H9 (cell line): ENCODE results near the gene RORC. TPM values are rescaled to one million over a fixed set of nuclear protein-coding genes. Genes with fewer than 3 reads are reported as not detected.
A peak's percentile ranks its signal among the peaks of the same experiment; 100 is the strongest.

Experiments used
- DNase-seq: peaks from one replicate; pipeline ENCODE4 v3.0.0-alpha.2; 2017
- H2AFZ ChIP-seq: one replicate; pipeline ENCODE4 v1.6.1; 2013; ENCODE audit warnings: mild to moderate bottlenecking, low read length, control low read depth, moderate library complexity
- H2AK5ac ChIP-seq: 2 replicates; pipeline ENCODE4 v1.6.1; 2013; ENCODE audit warnings: low read length, control low read depth, mixed read lengths; ENCODE audit not compliant: insufficient read length
- H2BK120ac ChIP-seq: one replicate; pipeline ENCODE4 v1.6.1; 2013; ENCODE audit warnings: low read depth, mild to moderate bottlenecking, low read length, control low read depth, inconsistent platforms; ENCODE audit not compliant: poor library complexity, severe bottlenecking
- H2BK12ac ChIP-seq: 2 replicates; pipeline ENCODE4 v1.6.1; 2013; ENCODE audit warnings: low read length, control low read depth, mixed read lengths, low read depth; ENCODE audit not compliant: insufficient read length
- H2BK15ac ChIP-seq: 2 replicates; pipeline ENCODE4 v1.6.1; 2013; ENCODE audit warnings: low read depth, low read length, control low read depth
- H2BK20ac ChIP-seq: one replicate; pipeline ENCODE4 v1.6.1; 2013; ENCODE audit warnings: low read depth, mild to moderate bottlenecking, low read length, control low read depth, inconsistent platforms; ENCODE audit not compliant: poor library complexity, severe bottlenecking
- H2BK5ac ChIP-seq: 2 replicates; pipeline ENCODE4 v1.6.1; 2013; ENCODE audit warnings: low read length, control low read depth, mixed read lengths; ENCODE audit not compliant: insufficient read length
- H3K14ac ChIP-seq: 2 replicates; pipeline ENCODE4 v1.6.1; 2013; ENCODE audit warnings: low read length, control low read depth; ENCODE audit not compliant: insufficient read depth
- H3K18ac ChIP-seq: 2 replicates; pipeline ENCODE4 v1.6.1; 2013; ENCODE audit warnings: low read depth, mild to moderate bottlenecking, mixed read lengths, low read length, control low read depth; ENCODE audit not compliant: insufficient read length
- H3K23ac ChIP-seq: 2 replicates; pipeline ENCODE4 v1.6.1; 2013; ENCODE audit warnings: low read length, control low read depth, mixed read lengths, low read depth; ENCODE audit not compliant: insufficient read length
- H3K23me2 ChIP-seq: 2 replicates; pipeline ENCODE4 v1.6.1; 2013; ENCODE audit warnings: low read depth, mild to moderate bottlenecking, mixed read lengths, low read length, control low read depth; ENCODE audit not compliant: insufficient read length, poor library complexity, severe bottlenecking
- H3K27ac ChIP-seq: 2 replicates; pipeline ENCODE4 v1.5.1; 2013; ENCODE audit warnings: low read length, control low read depth, mixed read lengths, low read depth; ENCODE audit not compliant: insufficient read length
- H3K27me3 ChIP-seq: 2 replicates; pipeline ENCODE4 v1.6.1; 2013; ENCODE audit warnings: low read length, control low read depth, inconsistent platforms; ENCODE audit not compliant: insufficient read depth
- H3K4ac ChIP-seq: 2 replicates; pipeline ENCODE4 v1.6.1; 2013; ENCODE audit warnings: low read depth, mild to moderate bottlenecking, control low read depth, inconsistent platforms, low read length, moderate library complexity
- H3K4me1 ChIP-seq: 2 replicates; pipeline ENCODE4 v1.6.1; 2013; ENCODE audit warnings: low read length, control low read depth, inconsistent platforms; ENCODE audit not compliant: insufficient read depth
- H3K4me2 ChIP-seq: 2 replicates; pipeline ENCODE4 v1.6.1; 2013; ENCODE audit warnings: low read length, control low read depth, mixed read lengths; ENCODE audit not compliant: insufficient read length, insufficient read depth
- H3K56ac ChIP-seq: 2 replicates; pipeline ENCODE4 v1.6.1; 2013; ENCODE audit warnings: low read depth, mild to moderate bottlenecking, mixed read lengths, low read length, control low read depth; ENCODE audit not compliant: insufficient read length
- H3K79me1 ChIP-seq: 2 replicates; pipeline ENCODE4 v1.6.1; 2013; ENCODE audit warnings: low read depth, mild to moderate bottlenecking, moderate library complexity, low read length, control low read depth, inconsistent platforms; ENCODE audit not compliant: insufficient read depth, poor library complexity, severe bottlenecking
- H3K79me2 ChIP-seq: 2 replicates; pipeline ENCODE4 v1.6.1; 2013; ENCODE audit warnings: low read length, control low read depth, inconsistent platforms; ENCODE audit not compliant: insufficient read depth
- H3K9ac ChIP-seq: 2 replicates; pipeline ENCODE4 v1.6.1; 2013; ENCODE audit warnings: low read length, control low read depth, mixed read lengths; ENCODE audit not compliant: insufficient read length; ENCODE audit errors: extremely low read depth
- H3K9me3 ChIP-seq: one replicate; pipeline ENCODE4 v1.6.1; 2013; ENCODE audit warnings: low read depth, low read length, inconsistent platforms; ENCODE audit not compliant: control insufficient read depth
- H3T11ph ChIP-seq: one replicate; pipeline ENCODE4 v1.6.1; 2013; ENCODE audit warnings: mild to moderate bottlenecking, low read length, control low read depth, inconsistent platforms
- H4K20me1 ChIP-seq: one replicate; pipeline ENCODE4 v1.6.1; 2013; ENCODE audit not compliant: control insufficient read depth, insufficient read length, insufficient read depth
- H4K5ac ChIP-seq: 2 replicates; pipeline ENCODE4 v1.6.1; 2013; ENCODE audit warnings: low read depth, mild to moderate bottlenecking, mixed read lengths, low read length, control low read depth; ENCODE audit not compliant: insufficient read length
- H4K8ac ChIP-seq: replicated peaks from 2 replicates; pipeline ENCODE4 v1.6.1; 2013; ENCODE audit warnings: low read length, control low read depth, mixed read lengths, low read depth; ENCODE audit not compliant: insufficient read length
- H4K91ac ChIP-seq: 2 replicates; pipeline ENCODE4 v1.6.1; 2013; ENCODE audit warnings: low read depth, mild to moderate bottlenecking, moderate library complexity, mixed read lengths, low read length, control low read depth; ENCODE audit not compliant: insufficient read length
- H3K27ac Mint-ChIP-seq, 3 experiments: 2 replicates in 2 of 3; 3 replicates in 1 of 3; pipeline ENCODE4 v1.8.0; 2020 to 2021; ENCODE audit warnings: mixed read lengths in 3 of 3, mild to moderate bottlenecking in 1 of 3, moderate library complexity in 1 of 3
- H3K27me3 Mint-ChIP-seq: 2 replicates; pipeline ENCODE4 v1.8.0; 2021; ENCODE audit warnings: low read depth, mild to moderate bottlenecking, moderate library complexity, mixed read lengths
- H3K36me3 Mint-ChIP-seq, 3 experiments: 2 replicates in 2 of 3; 3 replicates in 1 of 3; pipeline ENCODE4 v1.8.0; 2020 to 2021; ENCODE audit warnings: low read depth in 3 of 3, mixed read lengths in 3 of 3; ENCODE audit not compliant: insufficient read depth in 1 of 3
- H3K4me1 Mint-ChIP-seq, 2 experiments: 2 replicates each; pipeline ENCODE4 v1.8.0; 2020; ENCODE audit warnings: mixed read lengths in 2 of 2
- H3K4me3 Mint-ChIP-seq, 2 experiments: 2 replicates in 1 of 2; 3 replicates in 1 of 2; pipeline ENCODE4 v1.8.0; 2020 to 2021; ENCODE audit warnings: mild to moderate bottlenecking in 2 of 2, mixed read lengths in 2 of 2, moderate library complexity in 1 of 2
- H3K9me3 Mint-ChIP-seq, 2 experiments: 2 replicates in 1 of 2; 3 replicates in 1 of 2; pipeline ENCODE4 v1.8.0; 2020; ENCODE audit warnings: mild to moderate bottlenecking in 2 of 2, mixed read lengths in 2 of 2, moderate library complexity in 1 of 2
- WGBS: extraction: QIAGEN DNeasy Blood & Tissue Kit; methylation state at CpG from one replicate; pipeline ENCODE4 v1.1.7; 2013; ENCODE audit warnings: missing lambda C conversion rate, low lambda C conversion rate, mixed read lengths; ENCODE audit not compliant: insufficient read length; ENCODE audit errors: extremely low coverage; 5-methylcytosine and 5-hydroxymethylcytosine counted together
- total RNA-seq: library from RNA; stranded (reverse); gene quantifications from 2 replicates; pipeline ENCODE4 v1.2.1, GENCODE V29; 2021
- TF ChIP-seq, protein P1 (sequence below): fragments of 200-600 bp; sonication (generic); conservative IDR thresholded peaks from 3 replicates; pipeline ENCODE4 v1.8.0; 2021; ENCODE audit warnings: antibody characterized with exemption, mild to moderate bottlenecking

Gene RORC
- total RNA-seq, 1 experiment from 2014 or later = 0.52 TPM

DNA sequence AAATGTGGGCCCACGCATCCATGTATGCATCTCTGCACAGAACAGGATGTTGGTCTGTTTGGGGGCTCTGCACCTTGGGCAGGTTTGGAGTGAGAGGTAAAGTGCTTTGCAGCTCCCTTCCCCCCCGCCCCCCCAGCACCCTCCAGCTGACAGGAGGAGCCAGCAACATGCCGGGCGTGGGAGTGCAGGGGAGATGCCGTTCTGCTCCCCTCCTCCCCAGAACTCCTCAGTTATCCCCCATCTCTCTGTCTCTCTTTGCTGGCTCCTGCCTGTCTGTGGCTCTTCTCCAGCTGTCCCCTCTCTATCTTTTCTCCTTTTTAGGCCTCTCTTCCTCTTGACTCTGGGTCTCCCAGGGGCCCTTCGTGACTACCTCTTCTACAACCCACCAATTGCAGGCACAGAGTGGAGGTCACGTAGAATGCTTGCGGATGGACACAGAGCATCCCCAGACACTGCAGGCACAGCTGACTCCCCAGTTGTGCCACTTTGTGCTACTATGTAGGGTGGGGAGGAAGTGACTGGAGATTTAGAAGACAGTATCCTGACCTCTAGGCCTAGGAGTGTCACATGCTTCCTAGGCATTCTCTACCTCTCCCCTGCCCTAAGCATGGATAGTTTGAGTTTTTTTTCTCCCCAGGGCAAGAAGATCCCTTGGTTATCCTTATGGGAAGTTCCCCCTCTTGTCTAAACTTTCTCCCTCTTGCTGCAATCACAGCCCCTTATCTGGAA lies 1.7 kb upstream of the RORC start:
- H2AFZ ChIP-seq = no peak overlapping the region
- H2BK5ac ChIP-seq = no peak overlapping the region
- H3K79me2 ChIP-seq = no peaks in the 10 kb centered on the region
- no peak overlapping the region for H3K4ac ChIP-seq
- H2BK15ac ChIP-seq = no peak overlapping the region
- H4K91ac ChIP-seq = no peak overlapping the region
- no peak overlapping the region for H2BK20ac ChIP-seq
- TF ChIP-seq, protein P1, sequence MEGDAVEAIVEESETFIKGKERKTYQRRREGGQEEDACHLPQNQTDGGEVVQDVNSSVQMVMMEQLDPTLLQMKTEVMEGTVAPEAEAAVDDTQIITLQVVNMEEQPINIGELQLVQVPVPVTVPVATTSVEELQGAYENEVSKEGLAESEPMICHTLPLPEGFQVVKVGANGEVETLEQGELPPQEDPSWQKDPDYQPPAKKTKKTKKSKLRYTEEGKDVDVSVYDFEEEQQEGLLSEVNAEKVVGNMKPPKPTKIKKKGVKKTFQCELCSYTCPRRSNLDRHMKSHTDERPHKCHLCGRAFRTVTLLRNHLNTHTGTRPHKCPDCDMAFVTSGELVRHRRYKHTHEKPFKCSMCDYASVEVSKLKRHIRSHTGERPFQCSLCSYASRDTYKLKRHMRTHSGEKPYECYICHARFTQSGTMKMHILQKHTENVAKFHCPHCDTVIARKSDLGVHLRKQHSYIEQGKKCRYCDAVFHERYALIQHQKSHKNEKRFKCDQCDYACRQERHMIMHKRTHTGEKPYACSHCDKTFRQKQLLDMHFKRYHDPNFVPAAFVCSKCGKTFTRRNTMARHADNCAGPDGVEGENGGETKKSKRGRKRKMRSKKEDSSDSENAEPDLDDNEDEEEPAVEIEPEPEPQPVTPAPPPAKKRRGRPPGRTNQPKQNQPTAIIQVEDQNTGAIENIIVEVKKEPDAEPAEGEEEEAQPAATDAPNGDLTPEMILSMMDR = no peak
- no peaks in the 10 kb centered on the region; a peak in 1 of 5 replicates for H3K9me3 Mint-ChIP-seq
- no peak overlapping the region for H3K4me2 ChIP-seq
- H2AK5ac ChIP-seq = no peak overlapping the region
- H2BK12ac ChIP-seq = no peak overlapping the region
- H3T11ph ChIP-seq = no peak overlapping the region
- no peaks in the 10 kb centered on the region for H3K9me3 ChIP-seq
- DNase-seq = no peak
- no peak overlapping the region for H3K23ac ChIP-seq
- no peak overlapping the region for H2BK120ac ChIP-seq
- H3K79me1 ChIP-seq = no peaks in the 10 kb centered on the region
- H4K20me1 ChIP-seq = no peaks in the 10 kb centered on the region
- peaks cover 12% of the 10 kb centered on the region; the same call in 1 of the 2 replicates for H3K4me1 ChIP-seq
- no peak overlapping the region for H3K56ac ChIP-seq
- no peak overlapping the region for H3K9ac ChIP-seq
- no CpG with 5 or more reads among the region's 8 CpGs for WGBS
- H4K5ac ChIP-seq = no peak overlapping the region
- no peak overlapping the region for H4K8ac ChIP-seq
- H3K14ac ChIP-seq = no peak overlapping the region
- no peak overlapping the region for H3K4me3 Mint-ChIP-seq
- no peak overlapping the region for H3K18ac ChIP-seq
- no peak overlapping the region for H3K27ac ChIP-seq
- H3K36me3 Mint-ChIP-seq = no peaks in the 10 kb centered on the region
- H3K27ac Mint-ChIP-seq = peak overlapping the region in 1 of 3 experiments; percentile 33; a peak in 1 of 7 replicates
- peaks cover 21% of the 10 kb centered on the region for H3K27me3 Mint-ChIP-seq
- H3K23me2 ChIP-seq = peaks cover 8% of the 10 kb centered on the region
- H3K27me3 ChIP-seq = peaks cover 7% of the 10 kb centered on the region; the same call in 1 of the 2 replicates
- H3K4me1 Mint-ChIP-seq = peaks cover 35 to 46% of the 10 kb centered on the region in 2 experiments
